GM06990 (cell line): ENCODE results near the gene CLSTN1.

Experiments used
- DNase-seq: peaks from one replicate; pipeline ENCODE4 v3.0.0-alpha.2; 2011; ENCODE audit not compliant: insufficient read length; ENCODE audit errors: extremely low read depth
- H3K27me3 ChIP-seq: replicated peaks from 2 replicates; pipeline ENCODE4 v1.6.0; 2011; ENCODE audit warnings: low read length; ENCODE audit not compliant: control insufficient read depth, insufficient read depth
- H3K36me3 ChIP-seq: 2 replicates; pipeline ENCODE4 v1.5.1; 2011; ENCODE audit warnings: low read length; ENCODE audit not compliant: control insufficient read depth, insufficient read depth
- H3K4me3 ChIP-seq: replicated peaks from 2 replicates; pipeline ENCODE4 v1.5.1; 2011; ENCODE audit warnings: low read depth, mild to moderate bottlenecking, control low read depth, low read length
- TF ChIP-seq, protein P1 (sequence below): IDR thresholded peaks from 2 replicates; pipeline ENCODE4 v1.5.1; 2011; ENCODE audit warnings: low read length, control low read depth, mild to moderate bottlenecking, inconsistent platforms; ENCODE audit not compliant: insufficient read depth, poor library complexity, severe bottlenecking

The CLSTN1 gene

DNA sequence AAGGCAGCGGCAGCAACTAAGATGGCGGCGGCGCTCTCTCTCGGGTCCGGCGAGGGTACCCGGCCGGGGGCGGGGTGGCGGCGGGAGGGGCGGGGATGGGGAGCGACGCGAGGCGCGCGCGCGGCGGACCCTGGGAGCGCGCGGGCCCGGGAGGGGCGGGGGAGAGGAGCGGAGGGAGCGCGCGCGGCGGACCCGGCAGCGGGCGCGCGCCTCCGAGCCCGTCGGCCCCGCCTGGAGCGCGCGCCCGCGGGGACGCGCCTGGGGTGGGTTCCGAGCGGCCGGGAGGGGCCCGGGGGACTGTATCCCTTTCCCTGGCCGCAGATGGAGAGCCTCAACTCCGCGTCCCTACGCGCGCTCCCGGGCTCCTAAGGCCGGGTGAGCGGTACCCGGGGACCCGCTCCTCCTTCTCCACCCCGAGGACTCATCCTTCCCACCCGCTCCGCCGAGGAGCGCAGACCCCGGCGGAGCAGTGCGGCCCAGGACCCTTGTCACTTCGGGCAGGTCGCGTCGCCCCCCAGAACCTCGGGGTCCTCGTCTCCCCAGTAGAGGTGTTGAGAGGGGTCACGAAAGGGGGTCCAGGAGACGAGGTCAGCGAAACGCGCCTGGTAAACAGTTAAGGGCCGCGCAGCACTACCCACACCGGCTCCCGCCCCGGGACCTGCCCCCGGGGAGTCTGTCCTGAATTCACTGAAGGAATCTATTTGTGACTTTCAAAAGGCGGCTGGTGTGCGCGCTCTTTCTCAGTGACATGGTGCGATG, at the start of gene CLSTN1:
CLSTN1 (minus strand) TSS at position 23 of the 759 bp plus-strand sequence. CDS start 232 bp downstream, outside the sequence.
- no peaks in the 10 kb centered on the region for H3K27me3 ChIP-seq
- peak within 1 kb of the TSS; percentile 79 for H3K4me3 ChIP-seq
- H3K36me3 ChIP-seq = no peaks in the 10 kb centered on the region
- peak; percentile 88 for DNase-seq
- TF ChIP-seq, protein P1, sequence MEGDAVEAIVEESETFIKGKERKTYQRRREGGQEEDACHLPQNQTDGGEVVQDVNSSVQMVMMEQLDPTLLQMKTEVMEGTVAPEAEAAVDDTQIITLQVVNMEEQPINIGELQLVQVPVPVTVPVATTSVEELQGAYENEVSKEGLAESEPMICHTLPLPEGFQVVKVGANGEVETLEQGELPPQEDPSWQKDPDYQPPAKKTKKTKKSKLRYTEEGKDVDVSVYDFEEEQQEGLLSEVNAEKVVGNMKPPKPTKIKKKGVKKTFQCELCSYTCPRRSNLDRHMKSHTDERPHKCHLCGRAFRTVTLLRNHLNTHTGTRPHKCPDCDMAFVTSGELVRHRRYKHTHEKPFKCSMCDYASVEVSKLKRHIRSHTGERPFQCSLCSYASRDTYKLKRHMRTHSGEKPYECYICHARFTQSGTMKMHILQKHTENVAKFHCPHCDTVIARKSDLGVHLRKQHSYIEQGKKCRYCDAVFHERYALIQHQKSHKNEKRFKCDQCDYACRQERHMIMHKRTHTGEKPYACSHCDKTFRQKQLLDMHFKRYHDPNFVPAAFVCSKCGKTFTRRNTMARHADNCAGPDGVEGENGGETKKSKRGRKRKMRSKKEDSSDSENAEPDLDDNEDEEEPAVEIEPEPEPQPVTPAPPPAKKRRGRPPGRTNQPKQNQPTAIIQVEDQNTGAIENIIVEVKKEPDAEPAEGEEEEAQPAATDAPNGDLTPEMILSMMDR = no peak

DNA sequence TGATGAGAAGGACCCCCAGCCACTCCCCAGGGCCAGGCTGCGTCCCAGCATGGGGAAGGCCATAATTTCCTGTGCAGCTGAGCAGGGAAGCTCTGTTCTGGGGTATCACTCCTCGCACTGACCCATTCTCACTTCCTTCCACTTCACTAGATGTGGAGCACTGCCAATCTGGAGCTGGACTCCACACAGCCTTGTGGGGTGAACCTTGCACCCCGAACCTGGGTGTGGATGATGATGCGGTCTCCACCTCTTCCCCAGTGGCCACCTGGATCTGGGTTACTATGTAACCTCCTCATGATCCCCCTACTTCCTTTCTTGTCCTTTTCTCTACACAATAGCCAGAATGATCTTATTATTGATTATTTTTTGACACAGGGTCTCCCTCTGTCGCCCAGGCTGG, 49.6 kb upstream of the CLSTN1 start:
- TF ChIP-seq, protein P1 = no peak
- DNase-seq = no peak
- Histone ChIP-seq H3K27me3 (no peaks in the 10 kb centered on the region), H3K4me3 (no peak overlapping the region), H3K36me3 (no peaks in the 10 kb centered on the region; the same call in none of the 2 replicates)

DNA sequence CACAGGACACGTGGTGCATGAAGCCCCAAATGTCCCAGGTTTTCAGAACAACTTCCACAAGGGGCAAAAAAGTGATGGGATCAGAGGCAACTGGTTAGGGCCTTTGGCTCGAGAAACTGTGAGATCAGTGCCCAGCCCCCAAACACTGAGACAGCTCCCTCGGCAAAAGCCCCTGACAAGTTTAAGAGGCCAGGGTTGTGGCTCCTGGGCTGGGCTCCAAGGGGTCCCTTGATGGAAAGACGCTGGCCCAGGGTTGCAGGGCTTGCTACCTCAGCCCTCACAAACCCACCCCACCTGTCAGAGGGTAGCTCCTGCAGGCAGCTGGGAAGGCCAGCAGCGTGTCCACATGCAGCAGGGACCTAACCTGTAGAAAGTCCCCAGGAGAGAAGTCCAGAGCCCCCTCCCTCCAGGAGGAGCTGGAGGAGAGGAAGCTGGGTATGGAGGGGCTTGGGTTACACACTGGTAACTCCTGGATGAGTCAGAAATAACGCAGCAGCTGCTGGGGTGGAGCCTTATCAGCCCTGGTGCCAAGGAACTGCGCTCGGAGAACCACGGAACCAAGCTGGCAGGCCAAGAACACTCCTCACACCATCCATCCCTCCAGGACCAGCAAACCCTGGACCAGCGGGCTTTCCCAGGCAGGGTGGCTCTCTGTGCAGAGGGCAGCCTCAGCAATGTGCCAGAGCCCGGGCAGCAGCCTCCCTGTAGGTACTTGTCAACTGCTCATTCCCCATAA, 48.8 kb upstream of the CLSTN1 start:
- Histone ChIP-seq H3K4me3 (no peak overlapping the region), H3K27me3 (no peaks in the 10 kb centered on the region), H3K36me3 (no peaks in the 10 kb centered on the region; the same call in none of the 2 replicates)
- no peak for DNase-seq
- TF ChIP-seq, protein P1 = no peak

DNA sequence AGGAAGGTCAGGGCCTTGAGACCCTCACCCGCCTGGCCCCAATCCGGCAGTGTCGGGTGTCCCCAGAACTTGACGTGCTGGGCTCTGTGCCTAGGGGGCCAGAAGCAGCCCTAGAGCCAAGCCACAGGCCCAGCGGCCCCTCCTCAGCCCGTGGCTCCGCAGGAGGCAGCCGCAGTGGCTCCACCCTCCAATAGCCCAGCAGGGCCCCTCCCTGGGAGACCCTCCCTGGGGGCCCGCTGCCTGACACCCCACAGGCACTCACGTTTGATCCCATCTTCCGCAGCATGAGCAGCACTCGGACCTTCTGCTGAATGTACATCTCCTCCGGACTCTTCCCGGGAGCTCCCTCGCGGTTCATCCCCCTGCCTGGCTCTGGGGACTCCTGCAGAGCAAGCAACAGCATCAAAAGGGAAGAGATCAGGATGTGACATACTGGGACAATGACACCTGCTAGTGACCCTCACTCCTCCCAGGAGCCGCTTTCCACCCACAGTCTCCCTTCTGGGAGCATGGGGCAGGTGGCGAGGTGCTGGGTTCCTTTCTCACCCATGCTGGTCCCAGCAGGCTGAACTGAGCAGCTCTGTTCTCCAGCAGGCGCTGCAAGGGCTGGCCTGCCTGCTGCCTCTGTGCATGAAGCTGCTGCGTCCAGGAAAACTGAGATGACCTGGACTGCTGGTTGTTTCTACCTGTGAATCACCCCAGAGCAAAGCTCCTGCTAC, 48.1 kb upstream of the CLSTN1 start:
- TF ChIP-seq, protein P1 = no peak
- Histone ChIP-seq H3K36me3 (no peaks in the 10 kb centered on the region; the same call in none of the 2 replicates), H3K27me3 (no peaks in the 10 kb centered on the region), H3K4me3 (no peak overlapping the region)
- DNase-seq = no peak

DNA sequence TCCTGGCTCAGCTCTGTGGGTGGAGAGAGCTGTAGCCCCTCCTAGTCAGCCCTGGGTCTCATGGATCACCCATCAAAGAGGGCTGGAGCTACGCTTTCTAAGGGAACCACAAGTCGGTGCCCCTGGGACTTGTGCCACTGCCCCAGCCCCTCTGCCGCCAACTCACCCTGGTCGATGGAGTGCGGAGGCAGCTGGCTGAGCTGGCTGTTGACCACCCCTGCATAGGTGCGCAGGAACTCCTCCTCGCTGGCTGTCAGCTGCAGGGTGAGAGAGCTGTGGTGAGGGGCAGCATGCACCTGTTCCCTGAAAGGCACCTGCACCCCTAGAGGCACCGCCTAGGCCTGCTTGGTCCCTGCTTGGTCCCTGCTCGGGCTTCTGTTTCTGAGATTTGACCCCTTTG, 47.3 kb upstream of the CLSTN1 start:
- no peak for DNase-seq
- Histone ChIP-seq H3K36me3 (no peaks in the 10 kb centered on the region; the same call in none of the 2 replicates), H3K27me3 (no peaks in the 10 kb centered on the region), H3K4me3 (no peak overlapping the region)
- TF ChIP-seq, protein P1 = no peak
